HL-60 (cell line): ENCODE data around the gene DLG4.

Experiments used
- DNase-seq, 2 experiments: peaks; one replicate each; pipeline ENCODE4 v3.0.0-alpha.2; 2010 to 2020; ENCODE audit warnings: low read depth in 1 of 2, low spot score in 1 of 2
- H3K27ac ChIP-seq: fragments of 250-450 bp; sonication (Bioruptor Pico); replicated peaks from 2 replicates; pipeline ENCODE4 v1.5.1; 2020; ENCODE audit warnings: mild to moderate bottlenecking, moderate library complexity
- H3K27me3 ChIP-seq: fragments of 250-450 bp; sonication (Bioruptor Pico); 2 replicates; pipeline ENCODE4 v1.5.1; 2021; ENCODE audit warnings: mild to moderate bottlenecking, moderate library complexity; ENCODE audit not compliant: insufficient read depth, poor library complexity, severe bottlenecking
- H3K4me3 ChIP-seq: replicated peaks from 2 replicates; pipeline ENCODE4 v1.5.1; 2011; ENCODE audit warnings: mild to moderate bottlenecking, control low read depth, low read length; ENCODE audit not compliant: insufficient read depth
- CTCF ChIP-seq: IDR thresholded peaks from one replicate; pipeline ENCODE4 v1.5.1; 2011; ENCODE audit warnings: low read length, control low read depth, inconsistent platforms; ENCODE audit not compliant: insufficient read depth
- GABPA ChIP-seq: IDR thresholded peaks from 2 replicates; pipeline ENCODE4 v1.6.1; 2012; ENCODE audit warnings: low read depth
- POLR2AphosphoS5 ChIP-seq: IDR thresholded peaks from 2 replicates; pipeline ENCODE4 v1.6.1; 2012; ENCODE audit warnings: low read depth
- REST ChIP-seq: IDR thresholded peaks from 2 replicates; pipeline ENCODE4 v1.6.1; 2012; ENCODE audit warnings: low read depth; ENCODE audit not compliant: insufficient replicate concordance
- SPI1 ChIP-seq: IDR thresholded peaks from 2 replicates; pipeline ENCODE4 v1.6.1; 2012; ENCODE audit warnings: low read depth, mild to moderate bottlenecking, borderline replicate concordance

DLG4 gene

GRCh38 chr17:7146115-7146514 lies 73.5 kb downstream of the DLG4 start:
- no peak overlapping the region for H3K4me3 ChIP-seq
- no peak overlapping the region for H3K27ac ChIP-seq
- H3K27me3 ChIP-seq = no peaks in the 10 kb centered on the region
- TF ChIP-seq GABPA (no peak), POLR2AphosphoS5 (no peak), SPI1 (no peak), CTCF (no peak), REST (no peak)
- DNase-seq = no peak

DNA sequence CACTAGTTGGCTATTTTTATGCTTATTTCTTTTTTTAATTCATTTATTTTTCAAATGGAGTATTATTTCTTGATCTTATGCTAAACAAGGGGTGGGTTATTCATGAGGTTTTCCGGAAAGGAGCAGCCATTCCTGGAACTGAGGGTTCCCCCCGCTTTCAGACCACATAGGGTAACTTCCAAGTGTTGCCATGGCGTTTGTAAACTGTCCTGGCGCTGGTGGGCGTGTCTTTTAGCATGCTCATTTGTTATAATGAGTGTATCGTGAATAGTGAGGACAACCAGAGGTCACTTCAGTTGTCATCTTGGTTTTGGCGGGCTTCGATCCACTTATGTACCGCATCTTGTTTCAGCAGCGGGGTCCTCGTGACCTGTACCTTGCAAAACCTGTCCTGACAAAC lies 75.4 kb downstream of the DLG4 start:
- Histone ChIP-seq H3K27ac (no peak overlapping the region), H3K27me3 (no peaks in the 10 kb centered on the region), H3K4me3 (no peak overlapping the region)
- TF ChIP-seq REST (no peak), CTCF (no peak), SPI1 (no peak), GABPA (no peak), POLR2AphosphoS5 (no peak)
- DNase-seq = no peak

- Histone ChIP-seq H3K27me3 (no peaks in the 10 kb centered on the region), H3K27ac (no peak overlapping the region), H3K4me3 (no peak overlapping the region)
- TF ChIP-seq CTCF (no peak), REST (no peak), GABPA (no peak), SPI1 (no peak), POLR2AphosphoS5 (no peak)
- no peak for DNase-seq
These were observed 77.8 kb downstream of the DLG4 start for GRCh38 chr17:7141824-7142223.
